Choroid plexus epithelial cell (primary cell): ENCODE results near the gene HS6ST3.
A peak's percentile ranks its signal among the peaks of the same experiment; 100 is the strongest.

ENCODE experiments used
- DNase-seq: peaks from one replicate; pipeline ENCODE4 v3.0.0-alpha.2; 2010; ENCODE audit warnings: low read depth
- H3K4me3 ChIP-seq: 2 replicates; pipeline ENCODE4 v1.5.1; 2011; ENCODE audit warnings: low read depth, mild to moderate bottlenecking, control low read depth, low read length, moderate library complexity
- CTCF ChIP-seq: conservative IDR thresholded peaks from 2 replicates; pipeline ENCODE4 v1.5.1; 2011; ENCODE audit warnings: low read depth, mild to moderate bottlenecking, control low read depth, inconsistent platforms, low read length, moderate library complexity

The HS6ST3 gene

GRCh38 chr13:96730676-96731075 lies 640.8 kb downstream of the HS6ST3 start:
- DNase-seq: no peak
- H3K4me3 ChIP-seq: no peak overlapping the region
- TF ChIP-seq CTCF: no peak

- no peak for DNase-seq
- no peak for TF ChIP-seq CTCF
- H3K4me3 ChIP-seq: no peak overlapping the region
Measured at GRCh38 chr13:96734499-96734898, 644.6 kb downstream of the HS6ST3 start.

GRCh38 chr13:96741779-96742178 lies 651.9 kb downstream of the HS6ST3 start:
- TF ChIP-seq CTCF: no peak
- DNase-seq: peak; percentile 5
- no peak overlapping the region for H3K4me3 ChIP-seq

GRCh38 chr13:96743296-96744089 lies 653.6 kb downstream of the HS6ST3 start:
- no peak for TF ChIP-seq CTCF
- no peak overlapping the region for H3K4me3 ChIP-seq
- DNase-seq: no peak

GRCh38 chr13:96744367-96745331 lies 654.7 kb downstream of the HS6ST3 start:
- H3K4me3 ChIP-seq: no peak overlapping the region
- no peak for DNase-seq
- TF ChIP-seq CTCF: no peak

GRCh38 chr13:96746886-96747285 lies 657.0 kb downstream of the HS6ST3 start:
- TF ChIP-seq CTCF: no peak
- no peak for DNase-seq
- no peak overlapping the region for H3K4me3 ChIP-seq
